K562 (cell line): ENCODE measurements around the gene SHISA6. TPM values are rescaled to one million over a fixed set of nuclear protein-coding genes. Genes with fewer than 3 reads are reported as not detected.

Experiments
- ATAC-seq: fragments of 200-7000 bp; cut with Tn5 transposase; 3 replicates; pipeline ENCODE4 v1.9.1; 2020; ENCODE audit warnings: moderate library complexity
- BruUV-seq: library from RNA; stranded (reverse); fragments of 400-500 nt; replicated peaks from 2 replicates; lab custom pipeline; 2021; lab: Mats Ljungman, UMichigan
- CTCF ChIA-PET: fragments of 300-600 bp; formaldehyde crosslinking; extraction: SDS; loops from one replicate; lab custom pipeline; 2021; ENCODE audit warnings: low intra/inter-chr PET ratio; lab: Yijun Ruan, JAX
- POLR2A ChIA-PET: fragments of 300-600, 350-650 bp; sonication (Branson Sonifier 250); formaldehyde crosslinking; extraction: SDS; loops from one replicate; lab custom pipeline; 2021; ENCODE audit warnings: antibody characterized with exemption, inconsistent platforms; lab: Yijun Ruan, JAX
- DNase-seq, 4 experiments: peaks; one replicate each; pipeline versions ENCODE4 v3.0.0 to v3.0.0-alpha.2; 2011 to 2018; ENCODE audit warnings: low spot score in 3 of 4, mixed read lengths in 3 of 4; ENCODE audit errors: extremely low read depth in 1 of 4
- FAIRE-seq: peaks from 2 replicates; lab custom pipeline; 2011; peaks lifted over from hg19 to GRCh38; lab: Jason Lieb, UNC
- H2AFZ ChIP-seq: 2 replicates; pipeline ENCODE4 v1.6.0; 2011; ENCODE audit warnings: low read depth, low read length, control low read depth, inconsistent platforms
- H3K27ac ChIP-seq: fragments of 200-600 bp; 3 replicates; pipeline ENCODE4 v1.8.0; 2011; ENCODE audit warnings: low read depth, mild to moderate bottlenecking, control low read depth, inconsistent platforms, low read length, moderate library complexity, mixed read lengths; ENCODE audit errors: extremely low read depth
- H3K27me3 ChIP-seq, 2 experiments: fragments of 300-600 bp in 1 of 2; 2 replicates in 1 of 2; 3 replicates in 1 of 2; pipeline versions ENCODE4 v1.6.0 to v1.8.0; 2011; ENCODE audit warnings: inconsistent platforms in 2 of 2, low read length in 2 of 2, mild to moderate bottlenecking in 1 of 2, mixed read lengths in 1 of 2, moderate library complexity in 1 of 2; ENCODE audit not compliant: control insufficient read depth in 2 of 2, insufficient read depth in 2 of 2
- H3K36me3 ChIP-seq: fragments of 300-600 bp; 3 replicates; pipeline ENCODE4 v1.8.0; 2011; ENCODE audit warnings: mild to moderate bottlenecking, low read length, inconsistent platforms; ENCODE audit not compliant: control insufficient read depth, insufficient read depth
- H3K4me1 ChIP-seq, 2 experiments: fragments of 200-600 bp in 1 of 2; replicated peaks in 1 of 2; 2 replicates in 1 of 2; 3 replicates in 1 of 2; pipeline versions ENCODE4 v1.5.1 to v1.8.0; 2011; ENCODE audit warnings: inconsistent platforms in 2 of 2, low read length in 2 of 2, mild to moderate bottlenecking in 1 of 2, mixed read lengths in 1 of 2, moderate library complexity in 1 of 2; ENCODE audit not compliant: control insufficient read depth in 2 of 2, insufficient read depth in 2 of 2
- H3K4me2 ChIP-seq: 2 replicates; pipeline ENCODE4 v1.6.1; 2011; ENCODE audit warnings: low read length, control low read depth, inconsistent platforms, mixed read lengths; ENCODE audit not compliant: insufficient read depth
- H3K4me3 ChIP-seq: fragments of 200-600 bp; sonication (generic), shearing (Covaris generic); 2 replicates; pipeline ENCODE4 v1.5.1; 2016; ENCODE audit warnings: control low read depth, inconsistent platforms
- H3K79me2 ChIP-seq: fragments of 200-600 bp; 3 replicates; pipeline ENCODE4 v1.8.0; 2011; ENCODE audit warnings: low read length, inconsistent platforms; ENCODE audit not compliant: control insufficient read depth, insufficient read depth
- H3K9ac ChIP-seq, 2 experiments: 2 replicates each; pipeline versions ENCODE4 v1.6.0 to v1.6.1; 2011; ENCODE audit warnings: low read depth in 2 of 2, low read length in 2 of 2, control low read depth in 1 of 2, inconsistent platforms in 1 of 2, mild to moderate bottlenecking in 1 of 2, mixed read lengths in 1 of 2; ENCODE audit not compliant: insufficient read depth in 1 of 2
- H3K9me1 ChIP-seq: one replicate; pipeline ENCODE4 v1.6.0; 2011; ENCODE audit warnings: inconsistent platforms, mild to moderate bottlenecking, low read length, moderate library complexity; ENCODE audit not compliant: control insufficient read depth, insufficient read depth
- H3K9me3 ChIP-seq: replicated peaks from 2 replicates; pipeline ENCODE4 v1.5.1; 2011; ENCODE audit warnings: low read depth, low read length, inconsistent platforms; ENCODE audit not compliant: control insufficient read depth, insufficient read depth
- H4K20me1 ChIP-seq: replicated peaks from 2 replicates; pipeline ENCODE4 v1.6.1; 2011; ENCODE audit warnings: low read length, inconsistent platforms, mixed read lengths; ENCODE audit not compliant: control insufficient read depth, insufficient read depth
- BCL6 ChIP-seq: fragments of 250-450 bp; sonication (Bioruptor Pico); IDR thresholded peaks from 2 replicates; pipeline ENCODE4 v1.4.0; 2020
- FOSL1 ChIP-seq: fragments of 200-800 bp; sonication (Bioruptor generic); conservative IDR thresholded peaks from 2 replicates; pipeline ENCODE4 v1.6.1; 2016; ENCODE audit warnings: missing genetic modification characterization, missing compliant biosample characterization
- NR0B1 ChIP-seq: fragments of 450-650 bp; IDR thresholded peaks from one replicate; pipeline ENCODE4 v1.6.1; 2018; ENCODE audit warnings: mild to moderate bottlenecking, moderate library complexity; ENCODE audit not compliant: partially characterized antibody
- SMC3 ChIP-seq: conservative IDR thresholded peaks from 2 replicates; pipeline ENCODE4 v1.6.1; 2011; ENCODE audit warnings: low read depth, low read length, improper control_type of control experiment; ENCODE audit not compliant: insufficient read depth
- ZNF764 ChIP-seq: fragments of 250-450 bp; sonication (Bioruptor Pico); IDR thresholded peaks from 2 replicates; pipeline ENCODE4 v1.4.0; 2020; ENCODE audit warnings: low read depth, mild to moderate bottlenecking, moderate library complexity
- ZZZ3 ChIP-seq: fragments of 450-650 bp; IDR thresholded peaks from 2 replicates; pipeline ENCODE4 v1.6.1; 2016; ENCODE audit warnings: antibody characterized with exemption, mild to moderate bottlenecking, moderate library complexity
- WGBS: fragments of 100-300 bp; shearing (Covaris generic); methylation state at CpG from one replicate; pipeline ENCODE4 v1.1.6; 2016; ENCODE audit warnings: low coverage, mixed read lengths; ENCODE audit not compliant: insufficient coverage; ENCODE audit errors: missing lambda C conversion rate; 5-methylcytosine and 5-hydroxymethylcytosine counted together
- in situ Hi-C: fragments of 300-500 bp; cut with MboI; formaldehyde crosslinking; loops from 4 replicates; pipeline ENCODE4 v1.15.0; 2018; ENCODE audit warnings: inconsistent platforms, mixed read lengths
- intact Hi-C: fragments of 100-400 bp; cut with micrococcal nuclease; formaldehyde crosslinking; loops from 2 replicates; pipeline ENCODE4 v1.14.2; 2022
- polyA plus RNA-seq, 8 experiments: library from polyadenylated mRNA; depleted of rRNA in 4 of 8; stranded (reverse) in 5 of 8; unstranded in 3 of 8; fragments of >200 nt; fragmentation: Nextera tagmentation in 2 of 8; fragmentation: Illumina TruSeq in 1 of 8; extraction: Ambion mirVana in 2 of 8; extraction: Trizol in 1 of 8; gene quantifications; 2 replicates each; pipeline versions ENCODE4 v1.2.1 to v1.2.3, GENCODE V29; 2011 to 2014; ENCODE audit warnings: inconsistent platforms in 1 of 8, missing spikeins in 1 of 8
- total RNA-seq, 7 experiments: library from RNA; depleted of rRNA in 6 of 7; stranded (reverse); fragments of >200 nt in 6 of 7; fragmentation: Illumina TruSeq in 2 of 7; extraction: Trizol in 2 of 7; gene quantifications; 2 replicates each; pipeline versions ENCODE4 v1.2.1 to v1.2.3, GENCODE V29; 2011 to 2021; ENCODE audit warnings: low replicate concordance in 1 of 7
- TF ChIP-seq, protein P1 (sequence below): fragments of 450-650 bp; IDR thresholded peaks from 2 replicates; pipeline ENCODE4 v1.6.1; 2016; ENCODE audit warnings: borderline replicate concordance
- TF ChIP-seq, protein P2 (sequence below): fragments of 450-650 bp; formaldehyde crosslinking; IDR thresholded peaks from 2 replicates; pipeline ENCODE4 v1.4.0; 2020; ENCODE audit warnings: mild to moderate bottlenecking, mixed read lengths

The SHISA6 gene
- total and polyA plus RNA-seq, 9 of the 15 experiments (the other 6 are each of a cell fraction or from before 2014, with no cell fraction given) = not detected

DNA sequence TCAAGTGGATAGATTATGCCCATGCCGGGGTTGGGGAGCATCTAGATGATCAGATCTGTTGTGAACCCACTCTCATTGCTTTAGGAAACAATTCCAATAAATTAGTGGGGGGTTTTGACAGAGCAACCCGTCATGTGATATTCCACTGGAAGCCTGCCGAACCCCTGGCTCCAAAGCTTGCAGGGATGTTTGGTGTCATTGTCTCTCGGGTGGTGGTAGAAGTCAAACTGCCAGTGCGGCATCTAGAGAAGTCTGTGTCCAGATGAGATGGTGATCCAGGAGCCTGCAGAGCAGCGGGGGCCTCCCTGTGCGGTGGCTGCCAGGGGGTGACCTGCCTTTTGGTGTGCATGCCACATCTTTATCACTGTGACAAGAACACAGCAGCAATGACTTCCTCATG is 91.7 kb downstream of the SHISA6 start:
- Histone ChIP-seq H3K27ac (no peak overlapping the region), H4K20me1 (no peaks in the 10 kb centered on the region), H2AFZ (no peak overlapping the region), H3K4me2 (no peak overlapping the region), H3K9me3 (no peaks in the 10 kb centered on the region), H3K27me3 (no peaks in the 10 kb centered on the region), H3K36me3 (no peaks in the 10 kb centered on the region), H3K4me1 (no peaks in the 10 kb centered on the region), H3K79me2 (no peaks in the 10 kb centered on the region), H3K9me1 (no peaks in the 10 kb centered on the region), H3K4me3 (no peak overlapping the region), H3K9ac (no peak overlapping the region)
- whole genome bisulfite sequencing = 3% methylated on average over 5 of the region's 7 CpGs
- ATAC-seq (no peak), DNase-seq (no peak), FAIRE-seq (no peak)
- TF ChIP-seq FOSL1 (tag) = no peak
- in situ Hi-C loops (no loop called here), intact Hi-C loops (no loop called here)
- ChIA-PET CTCF (no interaction called here), POLR2A (no interaction called here)
- BruUV-seq = no TSS peak

DNA sequence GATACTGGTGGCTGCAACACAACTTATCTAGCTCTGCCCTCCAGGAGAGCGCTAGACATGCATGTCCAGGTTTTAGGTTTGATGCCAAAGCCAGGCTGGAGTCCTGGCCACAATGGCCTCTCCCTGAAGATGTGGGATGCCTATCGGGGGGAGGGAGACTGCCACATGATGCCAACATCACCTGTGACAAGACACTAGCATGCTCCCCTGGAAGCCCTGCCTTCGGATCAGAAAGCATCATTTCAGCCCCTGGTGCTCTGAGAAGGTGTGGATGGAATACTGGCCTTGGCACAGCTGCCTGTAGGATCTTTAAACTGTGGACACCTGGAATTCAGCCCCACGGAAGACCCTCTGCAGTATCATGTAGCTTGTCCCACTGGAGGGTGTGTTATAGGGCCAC is 93.5 kb downstream of the SHISA6 start:
- Histone ChIP-seq H3K79me2 (no peaks in the 10 kb centered on the region), H2AFZ (no peak overlapping the region), H3K9me3 (no peaks in the 10 kb centered on the region), H3K4me3 (no peak overlapping the region)
- intact Hi-C loops = no loop called here
- no peak for DNase-seq
- no peak for ATAC-seq
- BruUV-seq = no TSS peak
- TF ChIP-seq, protein P1, sequence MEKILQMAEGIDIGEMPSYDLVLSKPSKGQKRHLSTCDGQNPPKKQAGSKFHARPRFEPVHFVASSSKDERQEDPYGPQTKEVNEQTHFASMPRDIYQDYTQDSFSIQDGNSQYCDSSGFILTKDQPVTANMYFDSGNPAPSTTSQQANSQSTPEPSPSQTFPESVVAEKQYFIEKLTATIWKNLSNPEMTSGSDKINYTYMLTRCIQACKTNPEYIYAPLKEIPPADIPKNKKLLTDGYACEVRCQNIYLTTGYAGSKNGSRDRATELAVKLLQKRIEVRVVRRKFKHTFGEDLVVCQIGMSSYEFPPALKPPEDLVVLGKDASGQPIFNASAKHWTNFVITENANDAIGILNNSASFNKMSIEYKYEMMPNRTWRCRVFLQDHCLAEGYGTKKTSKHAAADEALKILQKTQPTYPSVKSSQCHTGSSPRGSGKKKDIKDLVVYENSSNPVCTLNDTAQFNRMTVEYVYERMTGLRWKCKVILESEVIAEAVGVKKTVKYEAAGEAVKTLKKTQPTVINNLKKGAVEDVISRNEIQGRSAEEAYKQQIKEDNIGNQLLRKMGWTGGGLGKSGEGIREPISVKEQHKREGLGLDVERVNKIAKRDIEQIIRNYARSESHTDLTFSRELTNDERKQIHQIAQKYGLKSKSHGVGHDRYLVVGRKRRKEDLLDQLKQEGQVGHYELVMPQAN = no peak
- no peak for TF ChIP-seq ZZZ3
- no peak for TF ChIP-seq NR0B1
- no peak for TF ChIP-seq BCL6 (CRISPR knock-in tag)
- no peak for TF ChIP-seq ZNF764 (CRISPR knock-in tag)
- TF ChIP-seq, protein P2, sequence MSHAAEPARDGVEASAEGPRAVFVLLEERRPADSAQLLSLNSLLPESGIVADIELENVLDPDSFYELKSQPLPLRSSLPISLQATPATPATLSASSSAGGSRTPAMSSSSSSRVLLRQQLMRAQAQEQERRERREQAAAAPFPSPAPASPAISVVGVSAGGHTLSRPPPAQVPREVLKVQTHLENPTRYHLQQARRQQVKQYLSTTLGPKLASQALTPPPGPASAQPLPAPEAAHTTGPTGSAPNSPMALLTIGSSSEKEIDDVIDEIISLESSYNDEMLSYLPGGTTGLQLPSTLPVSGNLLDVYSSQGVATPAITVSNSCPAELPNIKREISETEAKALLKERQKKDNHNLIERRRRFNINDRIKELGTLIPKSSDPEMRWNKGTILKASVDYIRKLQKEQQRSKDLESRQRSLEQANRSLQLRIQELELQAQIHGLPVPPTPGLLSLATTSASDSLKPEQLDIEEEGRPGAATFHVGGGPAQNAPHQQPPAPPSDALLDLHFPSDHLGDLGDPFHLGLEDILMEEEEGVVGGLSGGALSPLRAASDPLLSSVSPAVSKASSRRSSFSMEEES = no peak
- no peak for TF ChIP-seq SMC3
- TF ChIP-seq, all 486 proteins: peak for 0
- H3K4me2 ChIP-seq = no peak overlapping the region
- no peaks in the 10 kb centered on the region for H3K27me3 ChIP-seq
- no peaks in the 10 kb centered on the region for H3K9me1 ChIP-seq
- no peak overlapping the region for H3K9ac ChIP-seq
- H3K4me1 ChIP-seq = no peaks in the 10 kb centered on the region
- H3K27ac ChIP-seq = no peak overlapping the region
- no peak for FAIRE-seq
- ChIA-PET CTCF (no interaction called here), POLR2A (no interaction called here)
- H4K20me1 ChIP-seq = no peaks in the 10 kb centered on the region
- no peaks in the 10 kb centered on the region for H3K36me3 ChIP-seq
- in situ Hi-C loops = no loop called here
- WGBS = 0% methylated on average over 3 of the region's 4 CpGs
